ENCODE measurements around the gene P2RX4.

DNA sequence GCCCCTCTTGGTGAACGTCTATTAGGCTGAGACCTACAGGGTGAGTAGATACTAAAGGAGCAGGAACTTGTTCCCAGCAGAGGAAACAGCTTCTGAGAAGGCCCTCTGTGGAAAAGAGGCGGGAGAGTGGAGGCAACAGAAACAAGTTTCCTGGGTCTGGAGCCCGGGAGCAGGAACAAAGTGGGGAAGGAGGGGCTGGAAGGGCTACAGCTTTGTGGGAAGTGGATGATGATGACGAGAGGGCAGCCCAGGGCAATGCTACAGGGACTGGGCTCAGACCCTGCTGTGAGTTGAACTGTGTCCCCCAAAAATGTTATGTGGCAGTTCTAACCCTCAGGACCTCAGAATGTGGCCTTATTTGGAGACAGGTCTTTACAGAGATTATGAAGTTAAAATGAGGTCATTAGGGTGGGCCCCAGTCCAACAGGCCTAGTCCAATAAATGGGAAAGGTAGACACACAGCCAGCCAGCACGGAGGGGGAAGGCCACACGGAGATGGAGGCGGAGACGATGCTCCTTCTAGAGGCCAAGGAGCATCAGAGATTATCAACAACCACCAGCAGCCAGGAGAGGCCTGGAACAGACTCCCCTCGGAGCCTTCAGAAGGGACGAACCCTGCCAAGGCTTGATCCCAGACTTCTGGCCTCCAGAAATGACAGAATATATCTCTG, 72.3 kb downstream of the P2RX4 start:
- TF ChIP-seq POLR2AphosphoS5 (IDR thresholded peaks at IDR 0.05; ENCODE audit: low read depth, low read length) (no peak), SIN3A (IDR thresholded peaks at IDR 0.05; ENCODE audit: borderline replicate concordance, insufficient read depth, low read length) (no peak), TAF1 (IDR thresholded peaks at IDR 0.05; ENCODE audit: borderline replicate concordance, insufficient read depth, low read length) (no peak)

All from PFSK-1 (cell line).